ENCODE measurements around the gene P4HTM.

The P4HTM gene

DNA sequence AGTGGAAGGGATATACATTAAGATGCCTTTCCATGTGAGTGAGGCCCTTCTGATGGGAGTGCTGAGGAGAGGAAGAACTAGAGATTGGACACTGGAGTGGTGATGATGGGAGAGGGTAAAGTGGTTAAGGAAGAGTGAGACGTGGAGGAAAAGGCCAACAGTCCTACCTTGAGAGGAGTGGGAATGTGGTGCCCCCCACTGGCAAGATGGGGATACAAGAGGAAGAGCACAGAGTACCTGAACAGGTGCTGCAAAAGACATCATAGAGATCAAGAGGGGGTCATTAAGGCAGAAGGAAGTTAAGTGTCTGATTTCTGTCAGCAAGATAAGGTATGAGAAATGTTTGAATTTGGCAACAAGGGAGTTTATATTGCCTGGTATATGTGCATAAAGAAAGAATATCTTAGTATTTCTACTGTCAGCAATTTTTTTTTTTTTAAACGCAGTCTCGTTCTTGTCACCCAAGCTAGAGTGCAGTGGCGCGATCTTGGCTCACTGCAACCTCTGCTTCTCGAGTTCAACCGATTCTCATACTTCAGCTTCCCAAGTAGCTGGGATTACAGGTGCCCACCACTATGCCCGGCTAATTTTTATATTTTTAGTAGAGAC is 37.4 kb upstream of the P4HTM start:
- DNase-seq (ENCODE audit: low read depth): no peak
- H3K4me3 ChIP-seq (ENCODE audit: low read depth, low read length): no peak overlapping the region
- in situ Hi-C loops (cut with HindIII; ENCODE audit: low sequenced_read_pairs): loop anchor here (5.0 kb wide), 1 partner anchor 50 kb away; no protein-coding TSS in a partner anchor
- TF ChIP-seq, protein P1, sequence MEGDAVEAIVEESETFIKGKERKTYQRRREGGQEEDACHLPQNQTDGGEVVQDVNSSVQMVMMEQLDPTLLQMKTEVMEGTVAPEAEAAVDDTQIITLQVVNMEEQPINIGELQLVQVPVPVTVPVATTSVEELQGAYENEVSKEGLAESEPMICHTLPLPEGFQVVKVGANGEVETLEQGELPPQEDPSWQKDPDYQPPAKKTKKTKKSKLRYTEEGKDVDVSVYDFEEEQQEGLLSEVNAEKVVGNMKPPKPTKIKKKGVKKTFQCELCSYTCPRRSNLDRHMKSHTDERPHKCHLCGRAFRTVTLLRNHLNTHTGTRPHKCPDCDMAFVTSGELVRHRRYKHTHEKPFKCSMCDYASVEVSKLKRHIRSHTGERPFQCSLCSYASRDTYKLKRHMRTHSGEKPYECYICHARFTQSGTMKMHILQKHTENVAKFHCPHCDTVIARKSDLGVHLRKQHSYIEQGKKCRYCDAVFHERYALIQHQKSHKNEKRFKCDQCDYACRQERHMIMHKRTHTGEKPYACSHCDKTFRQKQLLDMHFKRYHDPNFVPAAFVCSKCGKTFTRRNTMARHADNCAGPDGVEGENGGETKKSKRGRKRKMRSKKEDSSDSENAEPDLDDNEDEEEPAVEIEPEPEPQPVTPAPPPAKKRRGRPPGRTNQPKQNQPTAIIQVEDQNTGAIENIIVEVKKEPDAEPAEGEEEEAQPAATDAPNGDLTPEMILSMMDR (IDR thresholded peaks at IDR 0.05; ENCODE audit: low read depth, low read length, missing control alignments): peak; percentile 56

DNA sequence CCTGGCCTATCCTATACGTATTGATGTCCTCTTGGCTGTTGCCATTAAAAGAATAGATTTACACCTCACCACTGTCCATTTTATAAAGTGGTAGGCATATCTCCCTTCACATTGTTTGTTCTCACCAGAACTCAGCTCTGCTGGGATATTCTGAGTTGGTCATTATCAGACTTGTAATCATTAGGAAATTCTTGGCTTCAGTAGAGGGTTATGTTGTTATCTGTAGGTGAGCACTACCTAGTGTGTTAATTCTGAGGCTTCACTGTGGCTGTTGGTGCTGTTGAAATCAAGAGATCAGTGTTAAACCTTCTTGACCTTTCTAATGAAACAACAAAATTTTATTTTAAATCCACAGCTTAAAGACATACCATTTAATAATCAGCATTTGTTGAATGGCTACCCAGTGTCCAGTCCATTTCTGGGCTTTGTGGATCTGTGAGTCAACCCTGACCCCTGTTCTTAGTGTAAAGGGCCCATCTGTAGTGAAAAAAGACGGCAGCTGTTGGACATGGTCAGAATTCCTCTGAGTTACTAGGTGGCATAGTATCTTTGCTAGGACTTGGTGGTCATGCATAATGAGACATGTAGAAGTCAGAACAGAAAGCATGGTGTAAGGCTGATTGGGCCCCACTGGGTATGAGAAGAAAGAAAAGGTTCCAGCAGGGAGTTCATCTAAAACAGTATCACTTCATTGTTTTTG is 32.9 kb upstream of the P4HTM start:
- TF ChIP-seq, protein P1 (IDR thresholded peaks at IDR 0.05; ENCODE audit: low read depth, low read length, missing control alignments): no peak
- DNase-seq (ENCODE audit: low read depth): no peak
- no peak overlapping the region for H3K4me3 ChIP-seq (ENCODE audit: low read depth, low read length)
- in situ Hi-C loops (cut with HindIII; ENCODE audit: low sequenced_read_pairs): no loop called here

DNA sequence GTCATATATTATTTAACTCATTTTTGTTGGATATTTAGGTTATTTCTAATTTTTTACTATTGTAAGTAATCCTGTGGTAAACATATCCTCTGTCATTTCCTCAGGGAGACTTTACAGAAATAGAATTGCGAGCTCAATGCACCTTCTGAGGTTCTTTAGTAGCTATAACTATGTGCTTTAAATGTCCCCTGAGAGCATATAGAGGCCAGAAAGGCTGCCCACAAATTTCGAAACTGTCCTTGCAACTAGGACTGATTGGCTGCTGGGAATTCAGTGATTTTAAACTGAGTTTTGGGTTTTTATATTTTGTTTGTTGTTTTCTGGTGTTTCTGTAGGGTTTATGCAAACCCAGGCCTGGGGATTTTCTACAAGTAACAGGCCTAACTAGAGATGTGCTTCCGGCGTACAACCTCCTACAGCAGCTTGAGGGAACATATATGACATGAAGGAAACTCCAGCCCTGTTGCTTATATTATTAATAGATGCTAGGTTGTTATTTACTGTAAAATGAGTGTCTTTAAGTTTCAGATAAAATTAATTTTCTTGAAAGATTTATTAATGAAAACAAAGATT is 29.1 kb upstream of the P4HTM start:
- no peak for DNase-seq (ENCODE audit: low read depth)
- no peak overlapping the region for H3K4me3 ChIP-seq (ENCODE audit: low read depth, low read length)
- TF ChIP-seq, protein P1 (IDR thresholded peaks at IDR 0.05; ENCODE audit: low read depth, low read length, missing control alignments): no peak
- in situ Hi-C loops (cut with HindIII; ENCODE audit: low sequenced_read_pairs): no loop called here

DNA sequence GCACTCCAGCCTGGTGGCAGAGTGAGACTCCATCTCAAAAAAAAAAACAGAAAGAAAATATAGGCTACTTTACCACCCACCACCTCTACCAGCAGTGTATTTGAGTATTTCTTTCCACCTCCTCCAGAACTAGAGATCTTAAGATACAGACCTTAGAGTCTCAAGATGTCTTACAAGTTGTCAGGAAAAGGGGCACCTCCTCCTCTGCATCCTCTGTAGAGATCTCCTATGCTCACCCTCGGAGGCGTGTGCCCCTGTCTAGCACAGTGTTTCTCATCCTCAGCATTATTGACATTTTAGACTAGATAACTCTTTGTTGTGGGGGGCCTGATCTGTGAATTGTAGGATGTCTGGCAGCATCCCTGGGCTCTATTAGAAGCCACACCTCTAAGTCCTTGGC is 27.7 kb upstream of the P4HTM start:
- no peak for DNase-seq (ENCODE audit: low read depth)
- H3K4me3 ChIP-seq (ENCODE audit: low read depth, low read length): no peak overlapping the region
- TF ChIP-seq, protein P1 (IDR thresholded peaks at IDR 0.05; ENCODE audit: low read depth, low read length, missing control alignments): no peak
- in situ Hi-C loops (cut with HindIII; ENCODE audit: low sequenced_read_pairs): no loop called here

DNA sequence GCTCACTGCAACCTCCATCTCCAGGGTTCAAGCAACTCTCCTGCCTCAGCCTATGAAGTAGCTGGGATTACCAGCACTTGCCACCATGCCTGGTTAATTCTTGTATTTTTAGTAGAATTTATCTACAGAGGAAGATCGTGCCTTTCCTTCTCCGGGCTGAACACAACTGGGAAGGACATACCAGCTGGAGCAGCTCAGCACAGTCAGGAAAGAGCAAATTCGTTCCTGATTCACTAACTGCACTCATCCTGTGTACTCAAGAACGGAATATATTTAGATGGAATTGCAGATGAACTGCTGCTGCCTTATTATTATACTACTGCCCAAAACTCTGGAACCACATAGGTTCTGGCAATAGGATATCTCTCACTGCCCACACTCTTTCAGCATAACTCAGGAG is 27.1 kb upstream of the P4HTM start:
- in situ Hi-C loops (cut with HindIII; ENCODE audit: low sequenced_read_pairs): no loop called here
- DNase-seq (ENCODE audit: low read depth): no peak
- TF ChIP-seq, protein P1 (IDR thresholded peaks at IDR 0.05; ENCODE audit: low read depth, low read length, missing control alignments): no peak
- H3K4me3 ChIP-seq (ENCODE audit: low read depth, low read length): no peak overlapping the region

DNA sequence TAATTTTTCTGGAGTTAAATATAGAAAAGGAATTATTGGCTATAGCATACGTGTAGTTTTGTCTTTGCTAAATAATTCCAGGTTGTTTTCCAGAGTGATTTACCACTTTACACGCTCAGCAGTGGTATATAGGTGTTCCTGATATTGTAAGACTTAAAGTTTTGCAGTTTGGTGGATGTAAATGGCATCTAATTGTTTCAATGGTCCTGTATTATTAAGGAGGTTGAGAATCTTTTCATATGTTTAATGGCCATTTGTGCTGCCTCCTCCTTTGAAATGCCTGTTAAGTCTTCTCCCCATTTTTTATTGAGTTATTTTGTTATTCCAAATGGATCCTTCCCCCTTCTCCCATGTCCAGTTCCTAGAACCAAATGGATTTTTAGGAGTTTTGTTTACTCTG is 26.4 kb upstream of the P4HTM start:
- TF ChIP-seq, protein P1 (IDR thresholded peaks at IDR 0.05; ENCODE audit: low read depth, low read length, missing control alignments): no peak
- no peak overlapping the region for H3K4me3 ChIP-seq (ENCODE audit: low read depth, low read length)
- no peak for DNase-seq (ENCODE audit: low read depth)
- in situ Hi-C loops (cut with HindIII; ENCODE audit: low sequenced_read_pairs): no loop called here
